Neural cell (in vitro differentiated cells): ENCODE measurements around the gene SLC25A26.

Experiments used
- EP300 ChIP-seq: fragments of 450-650 bp; conservative IDR thresholded peaks from 2 replicates; pipeline ENCODE4 v1.6.1; 2014; ENCODE audit warnings: antibody characterized with exemption, mild to moderate bottlenecking, moderate library complexity; ENCODE audit not compliant: poor library complexity, severe bottlenecking
- POLR2AphosphoS5 ChIP-seq: IDR thresholded peaks from 2 replicates; pipeline ENCODE4 v1.6.1; 2012
- RAD21 ChIP-seq: fragments of 450-650 bp; conservative IDR thresholded peaks from 2 replicates; pipeline ENCODE4 v1.6.1; 2014; ENCODE audit warnings: antibody characterized with exemption, mild to moderate bottlenecking, moderate library complexity
- TAF1 ChIP-seq: IDR thresholded peaks from 2 replicates; pipeline ENCODE4 v1.6.1; 2012; ENCODE audit warnings: low read depth
- TF ChIP-seq, protein P1 (sequence below): fragments of 450-650 bp; IDR thresholded peaks from 2 replicates; pipeline ENCODE4 v1.5.1; 2014; ENCODE audit warnings: antibody characterized with exemption, mild to moderate bottlenecking, moderate library complexity; ENCODE audit not compliant: poor library complexity, severe bottlenecking
- TF ChIP-seq, protein P2 (sequence below): IDR thresholded peaks from 2 replicates; pipeline ENCODE4 v1.6.1; 2012; ENCODE audit warnings: borderline replicate concordance

DNA sequence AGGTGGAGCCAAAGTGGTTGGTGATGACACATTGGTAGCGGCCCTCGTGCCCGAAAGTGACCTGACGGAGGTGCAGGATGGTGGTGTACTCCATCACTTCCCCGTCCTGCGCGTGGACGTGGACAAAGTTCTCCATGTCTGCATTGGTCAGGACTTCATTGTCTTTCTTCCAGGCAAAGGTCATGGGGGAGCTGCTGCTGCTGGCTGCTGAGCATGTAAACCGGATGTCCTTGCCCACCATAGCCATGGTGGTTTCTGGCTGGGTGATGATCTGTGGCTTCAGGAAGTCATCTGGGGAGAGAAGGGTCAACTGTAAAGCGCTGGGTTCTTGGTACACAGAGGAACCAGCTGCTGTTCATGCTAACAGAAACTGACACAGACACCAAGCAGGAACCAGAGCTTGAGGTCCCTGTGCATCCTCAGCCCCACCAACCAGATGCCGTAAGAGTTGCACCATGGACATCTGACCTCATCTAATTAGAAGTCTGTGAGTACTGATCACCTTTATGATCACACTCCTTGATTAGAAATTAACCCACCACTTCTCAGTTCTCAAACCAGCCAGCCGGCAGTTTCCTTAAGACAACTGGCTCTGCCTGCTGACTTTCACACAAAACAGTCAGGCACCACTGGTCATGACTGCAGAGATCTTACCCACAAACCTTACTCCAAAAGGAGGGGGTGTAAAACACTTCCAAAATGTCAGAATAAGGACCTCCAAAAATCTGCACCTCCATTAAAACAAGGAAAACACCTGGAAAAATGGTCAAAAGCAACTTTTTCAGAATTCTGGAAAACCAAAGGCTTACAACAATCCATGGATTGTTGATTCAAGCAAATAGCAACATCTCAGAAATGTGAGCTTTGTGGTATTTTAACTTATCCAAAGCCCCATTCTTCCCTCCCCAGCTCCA, 165.5 kb downstream of the SLC25A26 start:
- TF ChIP-seq RAD21 = no peak
- TF ChIP-seq POLR2AphosphoS5 = no peak
- no peak for TF ChIP-seq EP300
- TF ChIP-seq, protein P1, sequence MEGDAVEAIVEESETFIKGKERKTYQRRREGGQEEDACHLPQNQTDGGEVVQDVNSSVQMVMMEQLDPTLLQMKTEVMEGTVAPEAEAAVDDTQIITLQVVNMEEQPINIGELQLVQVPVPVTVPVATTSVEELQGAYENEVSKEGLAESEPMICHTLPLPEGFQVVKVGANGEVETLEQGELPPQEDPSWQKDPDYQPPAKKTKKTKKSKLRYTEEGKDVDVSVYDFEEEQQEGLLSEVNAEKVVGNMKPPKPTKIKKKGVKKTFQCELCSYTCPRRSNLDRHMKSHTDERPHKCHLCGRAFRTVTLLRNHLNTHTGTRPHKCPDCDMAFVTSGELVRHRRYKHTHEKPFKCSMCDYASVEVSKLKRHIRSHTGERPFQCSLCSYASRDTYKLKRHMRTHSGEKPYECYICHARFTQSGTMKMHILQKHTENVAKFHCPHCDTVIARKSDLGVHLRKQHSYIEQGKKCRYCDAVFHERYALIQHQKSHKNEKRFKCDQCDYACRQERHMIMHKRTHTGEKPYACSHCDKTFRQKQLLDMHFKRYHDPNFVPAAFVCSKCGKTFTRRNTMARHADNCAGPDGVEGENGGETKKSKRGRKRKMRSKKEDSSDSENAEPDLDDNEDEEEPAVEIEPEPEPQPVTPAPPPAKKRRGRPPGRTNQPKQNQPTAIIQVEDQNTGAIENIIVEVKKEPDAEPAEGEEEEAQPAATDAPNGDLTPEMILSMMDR = no peak
- TF ChIP-seq, protein P2, sequence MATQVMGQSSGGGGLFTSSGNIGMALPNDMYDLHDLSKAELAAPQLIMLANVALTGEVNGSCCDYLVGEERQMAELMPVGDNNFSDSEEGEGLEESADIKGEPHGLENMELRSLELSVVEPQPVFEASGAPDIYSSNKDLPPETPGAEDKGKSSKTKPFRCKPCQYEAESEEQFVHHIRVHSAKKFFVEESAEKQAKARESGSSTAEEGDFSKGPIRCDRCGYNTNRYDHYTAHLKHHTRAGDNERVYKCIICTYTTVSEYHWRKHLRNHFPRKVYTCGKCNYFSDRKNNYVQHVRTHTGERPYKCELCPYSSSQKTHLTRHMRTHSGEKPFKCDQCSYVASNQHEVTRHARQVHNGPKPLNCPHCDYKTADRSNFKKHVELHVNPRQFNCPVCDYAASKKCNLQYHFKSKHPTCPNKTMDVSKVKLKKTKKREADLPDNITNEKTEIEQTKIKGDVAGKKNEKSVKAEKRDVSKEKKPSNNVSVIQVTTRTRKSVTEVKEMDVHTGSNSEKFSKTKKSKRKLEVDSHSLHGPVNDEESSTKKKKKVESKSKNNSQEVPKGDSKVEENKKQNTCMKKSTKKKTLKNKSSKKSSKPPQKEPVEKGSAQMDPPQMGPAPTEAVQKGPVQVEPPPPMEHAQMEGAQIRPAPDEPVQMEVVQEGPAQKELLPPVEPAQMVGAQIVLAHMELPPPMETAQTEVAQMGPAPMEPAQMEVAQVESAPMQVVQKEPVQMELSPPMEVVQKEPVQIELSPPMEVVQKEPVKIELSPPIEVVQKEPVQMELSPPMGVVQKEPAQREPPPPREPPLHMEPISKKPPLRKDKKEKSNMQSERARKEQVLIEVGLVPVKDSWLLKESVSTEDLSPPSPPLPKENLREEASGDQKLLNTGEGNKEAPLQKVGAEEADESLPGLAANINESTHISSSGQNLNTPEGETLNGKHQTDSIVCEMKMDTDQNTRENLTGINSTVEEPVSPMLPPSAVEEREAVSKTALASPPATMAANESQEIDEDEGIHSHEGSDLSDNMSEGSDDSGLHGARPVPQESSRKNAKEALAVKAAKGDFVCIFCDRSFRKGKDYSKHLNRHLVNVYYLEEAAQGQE = no peak
- no peak for TF ChIP-seq TAF1
